Natural killer cell (primary cell): ENCODE data around the gene UBE2G2. TPM values are rescaled to one million over a fixed set of nuclear protein-coding genes. Genes with fewer than 3 reads are reported as not detected.

Experiments
- ATAC-seq, 3 donors: fragments of 150-1000 bp in 2 of 3; fragments of 200-7000 bp in 1 of 3; cut with Tn5 transposase; 1 replicate in 1 of 3; 2 replicates in 2 of 3; pipeline ENCODE4 v1.10.0; 2021; ENCODE audit warnings: mild to moderate bottlenecking in 2 of 3, moderate library complexity in 2 of 3
- DNase-seq, 2 donors: peaks; one replicate each; pipeline versions ENCODE4 v3.0.0 to v3.0.0-alpha.2; 2013 to 2021; ENCODE audit warnings: mixed read lengths in 1 of 2
- H3K27ac ChIP-seq: one replicate; pipeline ENCODE4 v1.5.1; 2013; ENCODE audit warnings: mild to moderate bottlenecking, low read length
- H3K27me3 ChIP-seq: one replicate; pipeline ENCODE4 v1.6.1; 2013; ENCODE audit warnings: low read length; ENCODE audit not compliant: control insufficient read depth, insufficient read depth
- H3K36me3 ChIP-seq: one replicate; pipeline ENCODE4 v1.6.1; 2013; ENCODE audit warnings: low read length; ENCODE audit not compliant: control insufficient read depth, insufficient read depth
- H3K4me1 ChIP-seq: one replicate; pipeline ENCODE4 v1.6.1; 2013; ENCODE audit warnings: low read length; ENCODE audit not compliant: control insufficient read depth, insufficient read depth
- H3K4me3 ChIP-seq: one replicate; pipeline ENCODE4 v1.5.1; 2013; ENCODE audit warnings: low read length
- H3K9me3 ChIP-seq: one replicate; pipeline ENCODE4 v1.6.1; 2013; ENCODE audit warnings: low read length; ENCODE audit not compliant: control insufficient read depth, insufficient read depth
- H3K27ac Mint-ChIP-seq, 2 donors: one replicate each; pipeline ENCODE4 v1.8.0; 2022; ENCODE audit warnings: mild to moderate bottlenecking in 2 of 2, mixed read lengths in 2 of 2, moderate library complexity in 1 of 2
- H3K27me3 Mint-ChIP-seq, 2 donors: one replicate each; pipeline ENCODE4 v1.8.0; 2022; ENCODE audit warnings: low read depth in 2 of 2, mixed read lengths in 2 of 2
- H3K36me3 Mint-ChIP-seq: one replicate; pipeline ENCODE4 v1.8.0; 2022; ENCODE audit warnings: mixed read lengths
- H3K4me1 Mint-ChIP-seq, 2 donors: one replicate each; pipeline ENCODE4 v1.8.0; 2022; ENCODE audit warnings: mixed read lengths in 2 of 2
- H3K4me3 Mint-ChIP-seq: one replicate; pipeline ENCODE4 v1.8.0; 2022; ENCODE audit warnings: mild to moderate bottlenecking, moderate library complexity, mixed read lengths
- H3K9me3 Mint-ChIP-seq, 2 donors: one replicate each; pipeline ENCODE4 v1.8.0; 2022; ENCODE audit warnings: mixed read lengths in 2 of 2
- CTCF ChIP-seq: fragments of 200-600 bp; IDR thresholded peaks from one replicate; pipeline ENCODE4 v1.8.0; 2022; ENCODE audit warnings: antibody characterized with exemption
- WGBS: methylation state at CpG from one replicate; pipeline ENCODE4 v1.1.7; 2013; ENCODE audit warnings: missing lambda C conversion rate; ENCODE audit not compliant: insufficient coverage; 5-methylcytosine and 5-hydroxymethylcytosine counted together
- intact Hi-C: fragments of 100-400 bp; cut with micrococcal nuclease; formaldehyde crosslinking; loops from one replicate; pipeline ENCODE4 v1.14.2; 2022
- total RNA-seq, 4 donors: library from RNA; stranded (reverse); fragments of 120-200 nt in 1 of 4; gene quantifications; one replicate each; pipeline versions ENCODE4 v1.2.3 to v1.2.4, GENCODE V29; 2013 to 2022

Gene UBE2G2
- total RNA-seq, 3 donors from 2014 or later (not counting 1 experiment from before 2014, with no cell fraction given), result 89.1 to 109 (median 107) TPM

DNA sequence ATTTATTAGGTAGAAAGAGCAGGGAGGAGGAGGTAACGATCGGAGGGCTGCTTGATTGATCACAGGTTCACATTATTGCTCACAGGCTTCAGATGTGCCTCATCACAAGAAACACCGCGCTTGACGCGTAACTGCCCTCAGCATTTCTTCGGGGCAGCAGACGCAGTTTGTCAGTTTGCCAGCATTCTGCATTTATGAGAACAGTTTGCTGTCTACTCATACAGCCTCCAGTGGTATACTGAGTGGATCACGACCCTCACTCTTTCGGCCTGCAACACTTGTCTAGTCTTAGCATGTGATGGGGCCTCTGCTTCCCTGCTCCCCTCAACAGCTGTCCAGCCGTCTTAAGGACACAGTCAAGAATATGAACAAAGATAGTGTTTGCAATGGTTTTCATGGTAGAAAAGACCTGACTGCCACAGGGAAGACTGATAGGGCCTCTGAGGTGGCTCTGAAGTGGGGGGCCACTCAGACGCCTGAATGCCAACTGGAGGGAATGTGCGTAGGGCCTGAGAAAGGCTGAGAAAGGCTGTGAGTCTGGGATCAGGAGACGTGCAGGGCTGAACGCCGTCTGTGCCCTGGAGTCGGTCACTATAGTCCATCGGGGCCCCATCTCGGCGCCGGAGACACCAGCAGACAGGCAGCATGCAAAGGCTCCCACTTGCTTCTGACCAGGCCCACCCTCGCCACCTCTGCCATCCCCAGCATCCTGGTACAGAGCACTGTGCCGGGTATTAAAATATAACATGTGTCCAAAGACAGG, 45.0 kb downstream of the UBE2G2 start:
- Histone ChIP-seq H3K4me3 (no peak overlapping the region), H3K27ac (no peak overlapping the region), H3K27me3 (no peaks in the 10 kb centered on the region), H3K36me3 (no peaks in the 10 kb centered on the region), H3K9me3 (no peaks in the 10 kb centered on the region), H3K4me1 (no peaks in the 10 kb centered on the region)
- no peak for DNase-seq
- Mint-ChIP-seq H3K4me3 (no peak overlapping the region), H3K4me1 (no peaks in the 10 kb centered on the region), H3K36me3 (no peaks in the 10 kb centered on the region), H3K27me3 (no peaks in the 10 kb centered on the region), H3K9me3 (no peaks in the 10 kb centered on the region), H3K27ac (no peak overlapping the region)
- WGBS, result 92% methylated on average over 23 of the region's 23 CpGs
- intact Hi-C loops, result no loop called here
- no peak for ATAC-seq
- TF ChIP-seq CTCF, result no peak

DNA sequence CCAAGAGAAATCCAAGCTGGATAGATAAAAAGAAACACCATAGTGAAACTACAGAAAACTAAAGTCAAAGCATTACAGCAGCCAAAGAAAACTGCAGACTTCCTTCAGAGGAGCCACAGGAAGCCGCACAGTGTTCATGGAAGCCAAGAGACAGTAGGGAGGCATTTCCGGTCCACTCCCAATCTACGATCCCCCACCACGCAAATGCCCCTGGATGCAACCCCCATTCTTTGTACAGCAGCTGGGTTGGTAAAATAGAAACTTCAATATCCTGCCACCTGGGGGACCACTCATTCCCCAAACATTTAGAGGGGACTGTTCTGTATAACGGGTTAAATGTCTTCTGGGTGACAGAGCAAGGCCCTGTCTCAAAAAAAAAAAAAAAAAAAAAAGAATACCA, 46.4 kb downstream of the UBE2G2 start:
- Histone ChIP-seq H3K9me3 (no peaks in the 10 kb centered on the region), H3K4me3 (no peak overlapping the region), H3K27me3 (peaks cover 1% of the 10 kb centered on the region), H3K4me1 (no peaks in the 10 kb centered on the region), H3K36me3 (no peaks in the 10 kb centered on the region), H3K27ac (no peak overlapping the region)
- no peak for TF ChIP-seq CTCF
- WGBS, result 89% methylated on average over 4 of the region's 5 CpGs
- H3K4me1 Mint-ChIP-seq, result no peaks in the 10 kb centered on the region
- H3K27me3 Mint-ChIP-seq, result peaks cover 4 to 8% of the 10 kb centered on the region in 2 donors
- no peak for ATAC-seq
- H3K4me3 Mint-ChIP-seq, result no peak overlapping the region
- intact Hi-C loops, result no loop called here
- H3K27ac Mint-ChIP-seq, result no peak overlapping the region
- H3K9me3 Mint-ChIP-seq, result no peaks in the 10 kb centered on the region
- DNase-seq, result peak in 1 of 2 donors; percentile 28
- H3K36me3 Mint-ChIP-seq, result no peaks in the 10 kb centered on the region

DNA sequence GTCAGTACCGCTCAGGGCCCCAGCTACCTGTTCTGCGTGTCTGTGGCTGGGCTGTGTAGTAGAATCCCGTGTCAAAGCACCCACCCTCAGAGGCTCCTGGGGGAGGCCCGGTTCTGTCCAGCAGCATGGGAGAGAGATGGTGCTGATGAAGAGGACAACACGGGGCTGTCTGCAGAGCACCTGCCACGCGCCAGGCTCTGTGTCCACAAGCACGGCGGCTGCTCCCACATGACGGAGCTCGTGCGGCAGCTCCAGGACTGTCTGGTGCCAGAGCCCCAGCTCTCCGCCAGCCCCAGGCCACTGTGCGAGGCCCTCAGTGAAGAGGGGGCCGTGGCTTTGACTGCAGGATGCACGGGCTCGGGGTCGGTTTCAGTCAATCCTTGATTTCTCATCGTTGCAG, 48.3 kb downstream of the UBE2G2 start:
- H3K27me3 ChIP-seq, result peaks cover 3% of the 10 kb centered on the region
- H3K4me3 Mint-ChIP-seq, result no peak overlapping the region
- H3K36me3 ChIP-seq, result no peaks in the 10 kb centered on the region
- no peaks in the 10 kb centered on the region for H3K9me3 Mint-ChIP-seq
- H3K27ac Mint-ChIP-seq, result no peak overlapping the region
- no peak overlapping the region for H3K27ac ChIP-seq
- no peaks in the 10 kb centered on the region for H3K36me3 Mint-ChIP-seq
- no peaks in the 10 kb centered on the region for H3K4me1 Mint-ChIP-seq
- WGBS, result 91% methylated on average over 19 of the region's 19 CpGs
- ATAC-seq (no peak), DNase-seq (no peak)
- H3K9me3 ChIP-seq, result no peaks in the 10 kb centered on the region
- no peak overlapping the region for H3K4me3 ChIP-seq
- no peak for TF ChIP-seq CTCF
- intact Hi-C loops, result no loop called here
- H3K4me1 ChIP-seq, result no peaks in the 10 kb centered on the region
- peaks cover 8% of the 10 kb centered on the region in 2 donors for H3K27me3 Mint-ChIP-seq
